GM21786 (cell line): ENCODE measurements around the gene ZSWIM5.
"Not testable (repeated sequence)": the region's sequence is repeated elsewhere in the genome, so short reads cannot be mapped to it uniquely, and the experiment has no call there.

Experiments
- ATAC-seq: cut with Tn5 transposase; IDR thresholded peaks from one replicate; pipeline ENCODE4 v1.9.1; 2021; ENCODE audit not compliant: unreplicated experiment

Gene ZSWIM5

DNA sequence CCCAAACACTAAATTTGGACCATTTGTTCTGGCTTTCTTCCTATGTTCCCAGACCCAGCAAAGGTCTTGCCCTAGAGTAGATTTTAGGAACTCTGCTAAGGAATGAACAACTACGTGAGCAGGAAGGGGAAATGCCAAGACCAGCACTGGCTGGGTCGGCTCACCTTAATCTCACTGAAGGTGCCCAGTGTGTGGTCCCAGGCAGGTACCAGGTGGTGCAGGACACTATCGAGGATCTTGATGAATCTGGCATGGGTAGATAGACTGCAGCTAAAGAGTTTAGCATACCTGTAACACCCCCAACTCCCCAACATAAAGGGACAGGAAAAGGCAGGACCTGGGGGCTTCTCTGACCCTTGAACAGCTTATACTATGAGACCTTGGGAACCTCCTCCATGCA lies 198.3 kb downstream of the ZSWIM5 start:
- no peak for ATAC-seq

DNA sequence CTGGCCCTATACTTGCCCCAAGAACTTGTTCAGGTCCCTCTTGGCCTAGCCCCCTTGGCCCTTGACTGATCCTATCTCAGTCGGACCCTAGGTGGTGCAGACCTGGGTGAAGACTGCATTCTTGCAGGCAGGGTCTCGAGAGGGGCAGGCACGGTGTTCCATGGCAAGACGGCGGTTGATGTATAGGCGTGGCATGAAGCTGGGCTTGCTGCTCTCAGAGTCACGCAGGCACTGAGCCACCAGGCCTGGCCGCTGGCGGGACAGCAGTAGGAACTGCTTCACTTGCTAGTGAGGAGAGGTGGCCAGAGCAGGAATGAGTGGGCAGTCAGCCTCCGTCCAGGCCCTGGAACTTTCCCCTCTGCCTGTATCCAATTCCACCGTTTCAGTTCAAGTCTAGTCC lies 199.1 kb downstream of the ZSWIM5 start:
- no peak for ATAC-seq

- no peak for ATAC-seq
These were observed 200.6 kb downstream of the ZSWIM5 start for GRCh38 chr1:45005761-45006160.

DNA sequence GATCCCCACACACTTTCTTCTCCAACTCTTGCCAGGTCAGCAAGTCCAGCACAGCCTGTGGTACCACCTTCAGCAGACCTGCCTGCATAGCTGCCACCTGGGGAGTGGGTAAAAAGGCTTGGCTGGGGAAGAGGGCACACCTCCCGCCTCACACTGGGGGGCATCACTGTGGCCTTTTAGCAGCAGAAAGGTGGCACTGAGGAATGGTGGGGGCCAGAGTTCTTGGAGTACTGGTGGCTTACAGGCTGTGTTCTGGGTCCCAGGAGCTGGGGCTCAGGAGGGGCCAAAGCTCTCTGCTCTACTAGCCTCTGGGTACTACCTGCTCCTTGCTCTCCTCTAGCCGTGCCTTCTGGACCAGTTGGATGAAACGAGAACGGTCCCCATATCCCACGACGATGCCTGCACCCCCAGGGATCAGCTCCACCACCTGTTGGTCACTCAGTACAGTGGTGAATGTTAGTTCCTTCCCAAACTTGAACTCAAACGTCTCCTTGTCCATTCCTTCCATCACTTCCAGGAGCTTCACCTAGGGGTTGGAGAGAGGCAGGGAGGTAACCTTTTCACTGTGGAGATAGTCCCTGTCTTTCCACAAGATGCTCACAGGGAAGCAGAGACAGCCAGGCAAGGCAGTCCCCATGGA lies 202.0 kb downstream of the ZSWIM5 start:
- ATAC-seq: no peak

DNA sequence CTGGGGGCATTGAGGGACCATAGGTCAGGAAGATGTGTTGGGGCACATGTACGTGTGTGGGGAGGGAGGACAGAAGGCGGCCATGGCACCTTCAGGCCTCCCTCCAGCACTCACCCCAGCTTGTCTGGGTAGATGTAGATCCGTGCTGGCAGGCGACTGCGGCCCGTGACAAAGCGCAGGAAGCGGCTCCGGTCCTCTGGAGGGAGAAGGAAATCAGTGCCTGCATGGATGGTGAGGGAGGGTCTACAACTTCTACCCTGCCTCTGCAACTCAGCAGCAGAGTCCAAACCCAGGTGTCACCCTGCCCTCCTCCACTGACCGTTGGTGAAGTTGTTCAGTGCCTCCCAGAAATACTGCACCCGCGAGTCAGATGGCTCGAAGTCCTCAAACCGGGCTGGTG lies 202.7 kb downstream of the ZSWIM5 start:
- ATAC-seq: no peak

DNA sequence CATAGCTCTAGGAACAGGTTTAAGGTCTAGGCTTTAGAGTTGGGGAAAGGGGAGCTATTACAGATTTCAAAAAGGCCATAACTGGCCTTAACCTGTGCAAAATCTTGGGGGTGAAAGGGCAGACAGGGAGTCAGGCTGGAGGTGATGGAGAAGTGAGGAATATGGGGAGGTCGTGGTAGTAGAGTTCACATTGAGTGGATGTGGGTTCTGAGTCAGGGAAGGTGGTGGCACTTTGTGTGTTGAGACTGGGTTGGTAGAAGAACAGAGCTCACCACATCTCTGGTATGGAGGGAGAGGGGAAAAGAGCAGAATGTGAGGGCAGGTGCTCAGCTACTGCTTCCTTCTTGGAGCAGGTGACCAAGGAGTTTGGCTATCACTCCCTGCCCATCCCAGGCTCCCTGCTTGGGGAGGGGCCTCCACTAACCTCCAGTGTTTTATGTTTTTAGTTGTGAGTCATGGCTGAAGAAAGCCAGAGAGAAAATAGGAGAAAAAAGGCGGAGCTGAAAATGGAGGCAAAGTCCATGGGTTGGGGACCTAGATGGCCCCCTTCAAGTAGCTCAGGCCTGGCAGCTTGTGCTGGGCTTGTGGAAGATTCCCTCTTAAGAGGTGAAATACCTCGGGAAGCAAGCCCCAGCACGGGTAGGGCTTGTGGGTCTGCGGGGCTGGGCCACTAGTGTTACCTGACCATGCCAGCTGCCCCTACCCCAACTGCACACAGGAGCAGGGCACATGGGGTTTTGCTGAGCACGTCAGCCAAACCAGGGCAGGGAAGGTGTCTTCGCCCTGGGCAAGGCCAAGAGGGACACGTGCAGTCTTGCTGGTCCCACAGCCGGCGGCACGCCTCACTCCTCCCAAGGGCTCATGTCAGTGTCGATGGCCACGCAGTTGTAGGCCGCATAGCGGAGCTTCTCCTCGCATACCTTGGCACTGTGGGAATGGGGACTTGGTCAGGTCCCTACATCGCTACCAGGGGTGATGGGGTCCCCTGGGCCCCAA lies 203.5 kb downstream of the ZSWIM5 start:
- no peak for ATAC-seq

- not testable (repeated sequence) for ATAC-seq
These were observed 204.8 kb downstream of the ZSWIM5 start for GRCh38 chr1:45001576-45001975.

- ATAC-seq: no peak
These were observed 205.4 kb downstream of the ZSWIM5 start for GRCh38 chr1:45001011-45001481.

GRCh38 chr1:44999232-44999631 lies 207.2 kb downstream of the ZSWIM5 start:
- no peak for ATAC-seq

DNA sequence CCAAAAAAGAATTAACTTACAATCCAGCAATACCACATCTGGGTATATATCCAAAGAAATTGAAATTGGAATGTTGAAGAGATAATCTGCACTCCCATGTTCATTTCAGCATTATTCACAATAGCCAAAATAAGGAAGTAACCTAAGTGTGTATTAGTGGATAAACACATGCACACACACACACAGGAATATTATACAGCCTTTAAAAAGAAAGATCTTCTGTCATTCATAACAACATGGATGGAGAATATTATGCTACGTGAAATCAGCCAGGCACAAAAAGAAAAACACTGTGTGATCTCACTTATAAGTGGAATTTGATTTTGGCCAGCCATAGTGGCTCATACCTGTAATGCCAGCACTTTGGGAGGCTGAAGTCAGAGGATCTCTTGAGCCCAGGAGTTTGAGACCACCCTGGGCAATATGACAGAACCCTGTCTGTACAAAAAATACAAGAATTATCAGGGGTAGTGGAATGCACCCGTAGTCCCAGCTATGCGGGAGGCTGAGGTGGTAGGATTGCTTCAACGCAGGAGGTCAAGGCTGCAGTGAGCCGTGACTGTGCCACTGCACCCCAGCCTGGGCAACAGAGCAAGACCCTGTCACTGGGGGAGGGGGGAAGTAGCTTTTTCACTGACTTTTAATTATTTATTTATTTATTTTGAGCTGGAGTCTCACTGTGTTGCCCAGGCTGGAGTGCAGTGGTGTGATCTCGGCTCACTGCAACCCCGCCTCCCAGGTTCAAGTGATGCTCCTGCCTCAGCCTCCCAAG lies 210.8 kb downstream of the ZSWIM5 start:
- no peak for ATAC-seq

DNA sequence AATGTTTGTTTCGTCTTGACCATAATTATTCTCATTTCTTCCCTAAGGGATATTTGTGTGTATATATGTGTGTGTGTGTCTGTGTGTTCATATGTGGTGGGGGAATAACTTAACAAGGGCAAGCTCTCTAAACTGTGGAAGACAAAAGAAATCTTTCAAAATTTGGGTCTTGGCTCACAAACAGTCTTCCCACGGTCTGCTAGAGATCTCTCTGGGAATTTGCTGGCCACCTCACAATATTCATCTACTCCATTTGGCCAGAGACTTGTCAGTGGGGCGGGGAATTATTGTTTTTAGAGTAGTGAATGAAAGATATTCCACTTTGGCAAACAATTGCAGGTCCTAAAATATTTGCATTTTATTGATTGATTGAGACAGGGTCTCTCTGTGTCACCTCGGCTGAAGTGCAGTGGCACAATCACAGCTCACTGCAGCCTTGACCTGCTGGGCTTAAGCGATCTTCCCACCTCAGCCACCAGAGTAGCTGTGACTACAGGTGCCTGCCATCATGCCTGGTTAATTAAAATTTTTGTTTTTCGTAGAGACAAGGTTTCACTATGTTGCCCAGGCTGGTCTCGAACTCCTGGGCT lies 212.0 kb downstream of the ZSWIM5 start:
- ATAC-seq: no peak

- no peak for ATAC-seq
These were observed 217.8 kb downstream of the ZSWIM5 start for GRCh38 chr1:44988531-44989156.

DNA sequence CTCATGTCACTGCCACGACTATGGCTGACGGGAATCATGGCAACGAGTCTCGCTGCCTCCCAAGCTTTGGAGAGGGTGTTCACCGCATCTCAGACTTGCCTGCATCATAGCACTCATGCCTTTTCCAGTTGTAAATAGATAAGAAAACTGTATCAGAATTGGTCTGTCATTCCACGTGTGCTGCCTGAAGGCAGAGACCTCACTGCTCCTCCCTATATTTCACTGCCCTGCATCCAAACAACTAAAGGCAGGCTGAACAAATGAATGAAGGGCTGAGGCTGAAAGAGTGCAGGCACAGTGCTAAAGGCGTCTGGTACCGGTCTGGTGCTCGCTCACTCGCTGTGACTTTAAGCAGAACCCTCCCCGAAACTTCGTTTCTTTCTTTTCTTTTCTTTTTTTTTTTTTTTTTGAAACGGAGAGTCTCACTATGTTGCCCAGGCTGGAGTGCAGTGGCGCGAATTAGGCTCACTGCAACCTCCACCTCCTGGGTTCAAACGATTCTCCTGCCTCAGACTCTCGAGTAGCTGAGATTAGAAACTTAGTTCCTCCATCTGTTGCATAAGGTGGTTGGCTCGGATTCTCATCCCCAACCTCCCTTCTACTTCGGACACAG lies 220.6 kb downstream of the ZSWIM5 start:
- no peak for ATAC-seq

- ATAC-seq: not testable (repeated sequence)
These were observed 229.0 kb downstream of the ZSWIM5 start for GRCh38 chr1:44977372-44977771.

- ATAC-seq: no peak
These were observed 230.2 kb downstream of the ZSWIM5 start for GRCh38 chr1:44976252-44976651.

DNA sequence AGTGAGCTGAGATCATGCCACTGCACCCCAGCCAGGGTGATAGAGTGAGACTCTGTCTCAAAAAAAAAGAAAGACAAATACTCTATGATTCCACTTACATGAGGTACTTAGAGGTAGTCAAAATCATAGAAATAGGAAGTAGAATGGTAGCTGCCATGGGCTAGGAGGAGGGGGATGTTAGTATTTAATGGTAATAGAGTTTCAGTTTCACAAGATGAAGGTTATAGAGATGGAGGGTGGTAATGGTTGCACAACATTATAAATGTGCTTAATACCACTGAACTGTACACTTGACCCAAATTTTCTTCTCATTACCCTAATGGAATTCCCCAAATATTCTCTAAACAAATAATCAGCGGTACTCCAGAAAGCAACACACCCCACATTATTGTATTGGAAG lies 232.8 kb downstream of the ZSWIM5 start:
- no peak for ATAC-seq

DNA sequence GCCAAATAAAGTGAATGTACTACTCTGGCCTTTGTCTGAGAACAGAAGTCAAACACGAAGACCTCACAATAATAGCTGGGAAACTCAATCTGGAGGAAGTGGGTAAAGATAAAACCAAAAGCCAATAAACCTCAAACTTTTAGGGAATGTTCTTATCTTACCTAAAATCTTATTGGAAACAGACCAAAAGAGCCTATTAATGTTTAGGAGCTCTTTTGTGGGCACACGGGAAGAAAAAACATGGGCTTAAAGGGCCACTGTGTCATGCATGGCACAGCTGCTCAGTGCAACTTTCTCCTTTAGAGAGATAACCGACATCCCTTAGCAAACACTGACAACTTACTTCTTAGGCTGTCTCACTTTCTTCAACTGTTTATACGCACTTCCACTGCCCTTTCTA lies 236.1 kb downstream of the ZSWIM5 start:
- no peak for ATAC-seq
